Measurements from ENCODE around the gene EIF1AD.
"Not testable (repeated sequence)": the region's sequence is repeated elsewhere in the genome, so short reads cannot be mapped to it uniquely, and the experiment has no call there.

The EIF1AD gene

GRCh38 chr11:65968600-65969482, 33.1 kb downstream of the EIF1AD start:
- DNase-seq (ENCODE audit: low spot score) = no peak

DNA sequence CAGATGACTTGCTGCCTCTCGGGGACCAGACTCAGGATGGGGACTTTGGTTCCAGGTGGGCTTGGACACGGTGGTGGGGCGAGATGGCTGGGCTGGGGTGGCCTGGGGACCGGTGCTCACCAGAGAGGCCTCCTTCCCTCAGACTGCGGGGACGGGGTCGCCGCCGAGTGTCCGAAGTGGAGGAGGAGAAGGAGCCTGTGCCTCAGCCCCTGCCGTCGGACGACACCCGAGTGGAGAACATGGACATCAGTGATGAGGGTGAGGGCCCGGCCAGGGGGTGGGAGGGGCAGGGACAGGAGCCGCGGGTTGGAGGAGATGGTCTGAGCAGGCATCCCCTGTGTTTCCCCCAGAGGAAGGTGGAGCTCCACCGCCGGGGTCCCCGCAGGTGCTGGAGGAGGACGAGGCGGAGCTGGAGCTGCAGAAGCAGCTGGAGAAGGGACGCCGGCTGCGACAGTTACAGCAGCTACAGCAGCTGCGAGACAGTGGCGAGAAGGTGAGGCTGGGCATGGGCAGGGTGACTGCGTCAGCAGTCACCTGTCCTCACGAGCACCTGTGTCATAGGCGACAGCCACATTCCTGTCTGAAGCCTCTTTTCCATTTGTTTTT, 34.5 kb downstream of the EIF1AD start:
- DNase-seq (ENCODE audit: low spot score) = no peak

DNA sequence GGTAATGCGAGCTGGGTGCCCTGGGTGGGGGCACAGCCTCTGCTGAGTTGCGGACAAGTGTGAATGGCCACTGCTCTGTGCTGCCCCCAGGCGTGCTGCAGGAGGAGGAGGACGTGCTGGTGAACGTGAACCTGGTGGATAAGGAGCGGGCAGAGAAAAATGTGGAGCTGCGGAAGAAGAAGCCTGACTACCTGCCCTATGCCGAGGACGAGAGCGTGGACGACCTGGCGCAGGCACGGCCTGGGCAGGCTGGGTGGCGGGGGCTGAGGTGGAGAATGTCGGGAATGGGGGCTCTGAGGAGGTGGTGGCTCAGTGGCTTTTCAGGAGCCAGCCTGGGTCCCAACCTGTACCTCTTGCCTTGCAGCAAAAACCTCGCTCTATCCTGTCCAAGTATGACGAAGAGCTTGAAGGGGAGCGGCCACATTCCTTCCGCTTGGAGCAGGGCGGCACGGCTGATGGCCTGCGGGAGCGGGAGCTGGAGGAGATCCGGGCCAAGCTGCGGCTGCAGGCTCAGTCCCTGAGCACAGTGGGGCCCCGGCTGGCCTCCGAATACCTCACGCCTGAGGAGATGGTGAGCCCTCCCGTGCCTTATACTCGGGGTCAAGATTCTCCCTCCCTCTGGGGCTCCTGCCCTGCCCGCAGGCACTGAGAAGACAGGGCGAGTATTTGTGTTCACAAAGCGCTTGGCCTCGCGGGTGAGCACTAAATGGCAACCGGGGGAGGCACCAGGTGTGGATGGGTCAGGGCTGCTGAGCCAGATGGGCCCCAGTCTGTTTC, 35.8 kb downstream of the EIF1AD start:
- DNase-seq (ENCODE audit: low spot score) = no peak

DNA sequence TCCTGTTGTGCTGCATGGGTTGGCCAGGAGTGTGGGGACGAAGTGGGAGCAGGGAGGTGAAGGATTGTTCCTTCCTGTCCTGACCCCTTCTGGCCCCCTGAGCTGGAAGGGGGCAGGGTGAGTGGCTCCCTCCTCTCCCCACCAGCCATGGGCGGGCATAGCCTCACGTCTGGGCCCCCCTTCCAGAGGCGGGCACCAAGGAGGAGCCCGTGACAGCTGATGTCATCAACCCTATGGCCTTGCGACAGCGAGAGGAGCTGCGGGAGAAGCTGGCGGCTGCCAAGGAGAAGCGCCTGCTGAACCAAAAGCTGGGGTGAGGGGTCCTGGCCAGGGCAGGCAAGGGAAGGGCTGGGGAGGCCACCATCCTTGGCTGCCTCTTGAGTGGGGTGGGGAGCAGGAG, 37.1 kb downstream of the EIF1AD start:
- no peak for DNase-seq (ENCODE audit: low spot score)

GRCh38 chr11:65962141-65962564, 39.8 kb downstream of the EIF1AD start:
- DNase-seq (ENCODE audit: low spot score) = no peak

- DNase-seq (ENCODE audit: low spot score) = peak; percentile 97
These were observed 40.5 kb downstream of the EIF1AD start, which contains the start of gene SART1 for GRCh38 chr11:65961267-65962140. SART1 (plus strand) TSS chr11:65961734; CDS start chr11:65961781, 47 bp downstream.

- no peak for DNase-seq (ENCODE audit: low spot score)
These were observed 41.1 kb downstream of the EIF1AD start for GRCh38 chr11:65960824-65961266.

GRCh38 chr11:65958774-65959420, 43.1 kb downstream of the EIF1AD start:
- no peak for DNase-seq (ENCODE audit: low spot score)

DNA sequence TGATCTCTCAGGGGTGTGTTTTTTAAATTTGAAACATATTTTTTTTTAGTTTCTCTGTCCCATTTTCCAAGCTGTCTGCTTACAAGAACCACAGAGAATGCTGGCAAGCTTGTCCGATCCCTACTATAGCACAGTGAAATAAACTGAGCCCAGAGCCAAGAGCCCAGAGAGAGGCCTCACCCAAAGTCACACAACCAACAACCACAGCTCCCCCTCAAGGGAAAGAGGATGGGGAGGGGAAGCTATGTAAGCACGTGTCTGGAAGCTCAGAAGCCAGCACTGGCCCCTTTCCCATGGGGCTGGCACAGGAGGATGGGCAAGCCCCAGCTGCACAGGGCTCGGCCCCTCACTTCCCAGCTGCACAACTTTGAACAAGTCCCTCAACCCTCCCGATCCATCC, 43.7 kb downstream of the EIF1AD start:
- no peak for DNase-seq (ENCODE audit: low spot score)

GRCh38 chr11:65954771-65955170, 47.2 kb downstream of the EIF1AD start:
- no peak for DNase-seq (ENCODE audit: low spot score)

DNA sequence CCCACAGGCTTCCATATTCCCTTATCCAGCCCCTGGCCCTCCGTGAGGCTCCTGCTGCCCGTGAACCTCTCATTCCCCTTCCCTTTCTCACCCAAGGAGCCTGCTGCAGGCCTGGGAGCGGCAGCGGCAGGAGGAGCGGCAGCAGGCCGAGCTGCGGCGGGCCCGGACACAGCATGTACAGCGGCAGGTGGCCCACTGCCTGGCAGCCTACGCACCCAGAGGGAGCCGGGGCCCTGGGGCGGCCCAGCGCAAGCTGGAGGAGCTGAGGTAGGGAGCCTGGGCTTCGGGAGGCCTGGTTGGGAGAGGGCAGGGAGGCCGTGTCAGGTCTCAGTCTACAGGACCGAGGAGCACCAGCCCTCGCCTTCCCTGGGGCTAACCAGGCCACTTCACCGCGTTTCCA, 48.5 kb downstream of the EIF1AD start:
- DNase-seq (ENCODE audit: low spot score) = no peak

DNA sequence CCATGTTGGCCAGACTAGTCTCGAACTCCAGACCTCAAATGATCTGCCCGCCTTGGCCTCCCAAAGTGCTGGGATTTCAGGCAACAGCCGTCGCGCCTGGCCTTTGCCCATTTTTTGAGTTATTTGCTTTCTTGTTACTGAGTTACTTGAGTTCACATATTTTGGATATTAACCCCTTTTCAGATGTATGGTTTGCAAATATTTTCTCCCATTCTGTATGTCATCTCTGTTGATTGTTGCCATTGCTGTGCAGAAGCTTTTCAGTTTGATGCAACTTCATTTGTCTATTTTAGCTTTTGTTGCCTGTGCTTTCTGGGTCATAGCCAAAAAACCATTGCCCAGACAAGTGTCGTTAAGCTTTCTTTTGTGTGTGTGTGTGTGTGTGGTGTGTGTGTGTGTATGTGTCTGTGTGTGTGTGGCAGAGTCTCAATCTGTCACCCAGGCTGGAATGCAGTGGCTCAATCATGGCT, 49.9 kb downstream of the EIF1AD start:
- no peak for DNase-seq (ENCODE audit: low spot score)

DNA sequence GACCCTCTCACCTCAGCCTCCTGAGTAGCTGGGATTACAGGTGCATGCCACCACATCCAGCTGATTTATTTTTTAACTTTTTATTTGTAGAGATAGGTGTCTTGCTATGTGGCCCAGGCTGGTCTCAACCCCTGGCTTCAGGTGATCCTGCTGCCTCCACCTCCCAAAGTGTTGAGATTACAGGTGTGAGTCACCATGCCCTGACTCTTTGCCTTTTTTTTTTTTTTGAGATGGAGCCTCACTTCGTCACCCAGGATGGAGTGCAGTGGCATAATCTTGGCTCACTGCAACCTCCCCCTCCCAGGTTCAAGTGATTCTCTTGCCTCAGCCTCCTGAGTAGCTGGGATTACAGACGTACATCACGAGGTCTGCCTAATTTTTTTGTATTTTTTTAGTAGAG, 50.3 kb downstream of the EIF1AD start:
- DNase-seq (ENCODE audit: low spot score) = not testable (repeated sequence)

- not testable (repeated sequence) for DNase-seq (ENCODE audit: low spot score)
These were observed 51.2 kb downstream of the EIF1AD start for GRCh38 chr11:65950711-65951110.

DNA sequence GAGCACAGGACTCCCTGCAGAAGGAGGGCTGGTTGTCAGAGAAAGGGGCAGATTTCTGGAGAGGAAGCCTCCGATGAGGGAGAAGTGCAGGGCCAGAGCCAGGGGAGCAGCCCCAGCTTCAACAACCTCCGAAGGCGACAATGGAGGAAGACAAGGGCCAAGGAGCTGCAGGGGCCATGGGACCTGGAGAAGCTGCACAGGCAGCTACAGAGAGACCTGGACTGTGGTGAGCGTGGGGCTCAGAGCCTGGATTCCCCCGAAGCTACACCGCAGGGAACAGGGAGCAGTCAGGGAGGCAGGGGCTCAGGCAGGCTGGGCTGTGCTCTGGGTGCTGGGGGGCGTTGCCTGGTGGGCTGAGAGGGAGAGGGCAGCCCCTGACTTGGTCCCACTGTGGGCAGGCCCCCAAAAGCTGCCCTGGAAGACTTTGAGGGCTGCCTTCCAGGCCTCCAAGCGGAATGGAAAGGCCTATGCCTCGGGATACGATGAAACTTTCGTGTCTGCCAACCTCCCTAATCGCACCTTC, 54.3 kb downstream of the EIF1AD start:
- no peak for DNase-seq (ENCODE audit: low spot score)

DNA sequence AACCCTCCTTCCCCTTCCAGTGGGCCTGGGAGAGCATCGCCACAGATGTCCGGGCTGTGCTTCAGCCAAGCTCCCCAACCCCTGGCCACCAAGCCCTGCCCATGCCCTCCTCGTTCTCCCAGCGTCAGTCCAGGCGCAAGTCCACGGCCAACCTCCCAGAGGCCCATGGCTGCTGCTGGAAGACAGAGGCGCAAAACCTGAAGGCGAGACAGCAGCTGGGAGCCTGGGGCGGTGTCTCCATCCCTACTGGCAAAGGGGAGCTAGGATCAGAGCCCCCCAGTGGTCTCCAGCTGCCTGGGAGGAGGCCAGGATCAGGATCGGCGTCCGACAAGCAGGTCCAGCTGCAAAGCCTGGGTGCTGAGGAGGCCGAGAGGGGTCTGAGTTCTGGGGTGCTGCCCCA, 54.8 kb downstream of the EIF1AD start:
- no peak for DNase-seq (ENCODE audit: low spot score)

- DNase-seq (ENCODE audit: low spot score) = no peak
These were observed 55.3 kb downstream of the EIF1AD start for GRCh38 chr11:65946655-65947054.

Data from kidney capillary endothelial cell (primary cell).